A673 (cell line): ENCODE measurements around the gene RIC8A.

Experiments
- EZH2 ChIP-seq: fragments of 200-600 bp; sonication (generic); IDR thresholded peaks from 2 replicates; pipeline ENCODE4 v1.6.1; 2017; ENCODE audit warnings: borderline replicate concordance, low read depth, mild to moderate bottlenecking, mixed read lengths, antibody characterized with exemption, low read length; ENCODE audit not compliant: poor library complexity, severe bottlenecking
- TF ChIP-seq, protein P1 (sequence below): fragments of 300-800, 200-600 bp; sonication (generic); conservative IDR thresholded peaks from 2 replicates; pipeline ENCODE4 v1.5.1; 2017; ENCODE audit warnings: low read depth, mild to moderate bottlenecking, antibody characterized with exemption, low read length, moderate library complexity, mixed read lengths

DNA sequence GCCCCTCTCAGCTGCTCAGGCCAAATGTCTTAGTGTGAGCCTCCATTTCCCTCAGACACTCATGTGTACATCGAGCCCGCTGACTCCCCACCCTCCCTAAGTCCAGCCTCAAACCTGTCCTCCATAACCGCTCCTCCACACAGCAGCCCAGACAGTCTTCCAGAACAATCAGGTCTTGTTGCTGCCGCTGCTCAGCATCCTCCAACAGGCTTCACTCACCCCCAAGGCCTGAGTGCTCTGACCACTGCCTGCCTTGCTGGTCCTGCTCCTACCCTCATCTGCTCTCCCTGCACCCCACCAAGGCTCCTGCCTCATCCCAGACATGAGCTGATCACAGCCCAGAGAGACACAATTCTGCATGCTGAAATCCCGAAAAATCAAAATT is 46.4 kb downstream of the RIC8A start:
- TF ChIP-seq, protein P1, sequence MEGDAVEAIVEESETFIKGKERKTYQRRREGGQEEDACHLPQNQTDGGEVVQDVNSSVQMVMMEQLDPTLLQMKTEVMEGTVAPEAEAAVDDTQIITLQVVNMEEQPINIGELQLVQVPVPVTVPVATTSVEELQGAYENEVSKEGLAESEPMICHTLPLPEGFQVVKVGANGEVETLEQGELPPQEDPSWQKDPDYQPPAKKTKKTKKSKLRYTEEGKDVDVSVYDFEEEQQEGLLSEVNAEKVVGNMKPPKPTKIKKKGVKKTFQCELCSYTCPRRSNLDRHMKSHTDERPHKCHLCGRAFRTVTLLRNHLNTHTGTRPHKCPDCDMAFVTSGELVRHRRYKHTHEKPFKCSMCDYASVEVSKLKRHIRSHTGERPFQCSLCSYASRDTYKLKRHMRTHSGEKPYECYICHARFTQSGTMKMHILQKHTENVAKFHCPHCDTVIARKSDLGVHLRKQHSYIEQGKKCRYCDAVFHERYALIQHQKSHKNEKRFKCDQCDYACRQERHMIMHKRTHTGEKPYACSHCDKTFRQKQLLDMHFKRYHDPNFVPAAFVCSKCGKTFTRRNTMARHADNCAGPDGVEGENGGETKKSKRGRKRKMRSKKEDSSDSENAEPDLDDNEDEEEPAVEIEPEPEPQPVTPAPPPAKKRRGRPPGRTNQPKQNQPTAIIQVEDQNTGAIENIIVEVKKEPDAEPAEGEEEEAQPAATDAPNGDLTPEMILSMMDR = no peak
- no peak for TF ChIP-seq EZH2
